Esophagus muscularis mucosa (tissue), 4 donors: Measurements from ENCODE around the gene SIRT5. TPM values are rescaled to one million over a fixed set of nuclear protein-coding genes. Genes with fewer than 3 reads are reported as not detected.

ENCODE experiments used
- DNase-seq: peaks from one replicate; pipeline ENCODE4 v3.0.0-alpha.2; 2017; ENCODE audit errors: extremely low spot score
- H3K27ac ChIP-seq, 4 donors: fragments of 200-600 bp; sonication (generic); replicated peaks in 1 of 4; 1 replicate in 3 of 4; 2 replicates in 1 of 4; pipeline ENCODE4 v1.5.1; 2016 to 2019; ENCODE audit warnings: mild to moderate bottlenecking in 1 of 4
- H3K27me3 ChIP-seq, 4 donors: fragments of 200-600 bp; sonication (generic); one replicate each; pipeline versions ENCODE4 v1.5.1 to v1.6.0; 2016 to 2019
- H3K36me3 ChIP-seq, 4 donors: fragments of 200-600 bp; sonication (generic); one replicate each; pipeline ENCODE4 v1.5.1; 2016 to 2019
- H3K4me1 ChIP-seq, 4 donors: fragments of 200-600 bp; sonication (generic); one replicate each; pipeline ENCODE4 v1.5.1; 2016 to 2019
- H3K4me3 ChIP-seq, 4 donors: fragments of 200-600 bp; sonication (generic); 1 replicate in 2 of 4; 2 replicates in 2 of 4; pipeline ENCODE4 v1.5.1; 2016 to 2019; ENCODE audit warnings: mild to moderate bottlenecking in 4 of 4, moderate library complexity in 1 of 4
- H3K9me3 ChIP-seq, 4 donors: fragments of 200-600 bp; sonication (generic); 1 replicate in 3 of 4; 2 replicates in 1 of 4; pipeline ENCODE4 v1.5.1; 2016 to 2019
- EP300 ChIP-seq: sonication (generic); formaldehyde crosslinking; IDR thresholded peaks from one replicate; pipeline ENCODE4 v1.6.1; 2017; ENCODE audit warnings: antibody characterized with exemption
- POLR2A ChIP-seq: fragments of 450-650 bp; IDR thresholded peaks from one replicate; pipeline ENCODE4 v1.6.1; 2017; ENCODE audit warnings: antibody characterized with exemption, moderate library complexity, mild to moderate bottlenecking, low read depth
- POLR2AphosphoS5 ChIP-seq, 2 donors: sonication (generic); formaldehyde crosslinking; IDR thresholded peaks; one replicate each; pipeline ENCODE4 v1.6.1; 2017; ENCODE audit warnings: antibody characterized with exemption in 2 of 2
- WGBS: methylation state at CpG from one replicate; pipeline ENCODE4 v1.1.5; 2018; 5-methylcytosine and 5-hydroxymethylcytosine counted together
- intact Hi-C: fragments of 100-400 bp; cut with DNase I; formaldehyde crosslinking; loops from one replicate; pipeline ENCODE4 v1.15.1; 2023
- total RNA-seq, 4 donors: library from RNA; depleted of rRNA; stranded (reverse); fragments of >200 nt; gene quantifications; one replicate each; pipeline versions ENCODE4 v1.1.0 to v1.2.1, GENCODE V29; 2016
- TF ChIP-seq, protein P1 (sequence below), 3 experiments: fragments of 200-600 bp in 2 of 3; fragments of 450-650 bp in 1 of 3; sonication (generic) in 2 of 3; IDR thresholded peaks; one replicate each; pipeline ENCODE4 v1.5.1; 2017 to 2019; ENCODE audit warnings: antibody characterized with exemption in 3 of 3, mild to moderate bottlenecking in 2 of 3, moderate library complexity in 1 of 3

The SIRT5 gene
- total RNA-seq, 4 donors from 2014 or later = 7.8 to 14.5 (median 12.6) TPM

DNA sequence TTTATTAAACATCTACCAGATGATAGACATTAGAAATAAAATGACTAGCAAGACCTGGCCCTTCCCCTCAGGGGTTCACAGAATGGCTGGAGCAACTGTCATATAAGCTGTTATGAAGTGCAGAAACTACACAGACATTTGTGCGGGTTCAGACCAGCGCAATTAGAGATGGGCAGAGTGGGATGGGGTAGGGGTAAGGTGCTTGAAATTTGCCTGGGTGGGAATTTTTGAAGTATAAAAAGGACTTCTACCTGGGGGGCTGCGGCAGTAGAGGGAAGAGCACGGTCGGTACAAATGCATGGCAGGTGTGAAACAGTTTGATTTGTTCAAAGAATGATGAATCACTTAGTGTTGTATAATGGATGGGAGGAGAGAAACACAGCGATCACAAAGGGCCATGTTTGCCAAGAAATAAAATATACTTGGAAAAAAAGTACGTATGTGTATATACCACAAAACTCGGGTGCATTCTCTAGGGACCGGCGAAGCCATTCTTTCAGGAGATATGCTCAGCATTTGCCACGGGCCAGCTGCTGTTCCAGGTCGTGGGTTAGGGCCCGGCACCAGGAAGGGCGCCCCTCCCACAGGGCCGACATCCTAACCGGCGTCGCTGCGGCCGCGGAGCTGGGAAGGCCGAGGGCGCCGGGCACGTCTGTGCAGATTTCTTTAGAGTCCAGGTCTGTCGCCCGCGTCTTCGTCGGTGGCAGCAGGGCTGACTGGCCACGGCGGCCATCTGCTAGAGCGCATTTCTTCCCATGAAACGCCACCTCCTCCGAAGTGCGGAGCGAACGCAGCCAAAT lies 39.9 kb downstream of the SIRT5 start:
- Histone ChIP-seq H3K36me3 (peaks cover 18 to 35% (median 26%) of the 10 kb centered on the region in 4 donors), H3K4me3 (peak overlapping the region; percentile 73 to 94 (median 85)), H3K9me3 (no peaks in the 10 kb centered on the region), H3K27ac (peak overlapping the region; percentile 84 to 93 (median 90)), H3K4me1 (peaks cover 17 to 27% (median 25%) of the 10 kb centered on the region in 4 donors), H3K27me3 (no peaks in the 10 kb centered on the region)
- no peak for TF ChIP-seq POLR2AphosphoS5 (IDR thresholded peaks at IDR 0.05)
- TF ChIP-seq, protein P1, sequence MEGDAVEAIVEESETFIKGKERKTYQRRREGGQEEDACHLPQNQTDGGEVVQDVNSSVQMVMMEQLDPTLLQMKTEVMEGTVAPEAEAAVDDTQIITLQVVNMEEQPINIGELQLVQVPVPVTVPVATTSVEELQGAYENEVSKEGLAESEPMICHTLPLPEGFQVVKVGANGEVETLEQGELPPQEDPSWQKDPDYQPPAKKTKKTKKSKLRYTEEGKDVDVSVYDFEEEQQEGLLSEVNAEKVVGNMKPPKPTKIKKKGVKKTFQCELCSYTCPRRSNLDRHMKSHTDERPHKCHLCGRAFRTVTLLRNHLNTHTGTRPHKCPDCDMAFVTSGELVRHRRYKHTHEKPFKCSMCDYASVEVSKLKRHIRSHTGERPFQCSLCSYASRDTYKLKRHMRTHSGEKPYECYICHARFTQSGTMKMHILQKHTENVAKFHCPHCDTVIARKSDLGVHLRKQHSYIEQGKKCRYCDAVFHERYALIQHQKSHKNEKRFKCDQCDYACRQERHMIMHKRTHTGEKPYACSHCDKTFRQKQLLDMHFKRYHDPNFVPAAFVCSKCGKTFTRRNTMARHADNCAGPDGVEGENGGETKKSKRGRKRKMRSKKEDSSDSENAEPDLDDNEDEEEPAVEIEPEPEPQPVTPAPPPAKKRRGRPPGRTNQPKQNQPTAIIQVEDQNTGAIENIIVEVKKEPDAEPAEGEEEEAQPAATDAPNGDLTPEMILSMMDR (IDR thresholded peaks at IDR 0.05) = no peak
- TF ChIP-seq POLR2A = no peak
- no peak for TF ChIP-seq EP300
- DNase-seq = no peak
- WGBS = 6% methylated on average over 31 of the region's 38 CpGs
- intact Hi-C loops = loop anchor here (2.0 to 5.0 kb wide), 2 partner anchors 37 to 96 kb away; partner anchors contain the start of gene RANBP9

DNA sequence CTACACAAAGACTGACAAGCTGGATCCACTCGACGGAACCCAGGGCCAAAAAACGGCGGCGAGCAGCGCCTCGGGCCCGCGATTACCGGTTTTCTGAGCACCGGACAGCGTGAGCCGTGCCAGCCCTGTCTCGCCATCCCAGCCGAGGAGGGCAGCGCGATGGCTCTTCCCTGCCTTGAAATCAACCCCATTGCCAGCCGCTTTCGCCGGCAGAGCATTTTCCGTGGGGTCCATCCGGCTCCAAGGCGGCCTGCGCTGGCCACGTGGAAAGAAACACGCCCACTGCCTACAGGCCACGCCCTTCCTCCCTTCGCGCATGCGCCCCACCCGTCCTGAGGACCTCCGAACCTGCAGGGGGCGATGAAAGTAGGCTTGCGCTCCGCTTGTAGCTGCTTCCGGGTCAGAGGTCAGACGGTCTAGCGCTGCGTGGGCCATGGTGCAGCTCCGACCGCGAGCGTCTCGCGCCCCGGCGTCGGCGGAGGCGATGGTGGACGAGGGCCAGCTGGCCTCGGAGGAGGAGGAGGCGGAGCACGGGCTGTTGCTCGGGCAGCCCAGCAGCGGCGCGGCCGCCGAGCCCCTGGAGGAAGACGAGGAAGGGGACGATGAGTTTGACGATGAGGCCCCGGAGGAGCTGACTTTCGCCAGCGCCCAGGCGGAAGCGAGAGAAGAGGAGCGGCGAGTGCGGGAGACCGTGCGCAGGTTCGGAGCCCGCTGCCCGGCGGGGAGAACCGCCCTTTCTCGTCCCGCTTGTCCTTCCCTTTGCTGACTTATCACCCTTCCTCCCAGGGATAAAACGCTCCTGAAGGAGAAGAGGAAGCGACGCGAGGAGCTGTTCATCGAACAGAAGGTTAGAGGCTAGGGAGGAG lies 40.8 kb downstream of the SIRT5 start, which contains the start of gene NOL7:
Gene NOL7, plus strand, starts transcription at position 410 of the 866 bp plus-strand sequence. Its CDS starts 24 bp downstream, at position 434.
- WGBS = under 1% methylated on average over 30 of the region's 85 CpGs
- Histone ChIP-seq H3K36me3 (peaks cover 24 to 41% (median 34%) of the 10 kb centered on the region in 4 donors), H3K27me3 (no peaks in the 10 kb centered on the region), H3K9me3 (no peaks in the 10 kb centered on the region), H3K27ac (peak within 1 kb of the TSS; percentile 84 to 93 (median 90)), H3K4me3 (peak within 1 kb of the TSS; percentile 73 to 94 (median 85)), H3K4me1 (peaks cover 17 to 27% (median 25%) of the 10 kb centered on the region in 4 donors)
- TF ChIP-seq POLR2AphosphoS5 (IDR thresholded peaks at IDR 0.05) (peak; percentile 98 to 99), POLR2A (peak; percentile 37), EP300 (no peak)
- TF ChIP-seq, protein P1 (IDR thresholded peaks at IDR 0.05) = peak; percentile 91 to 92 (median 92)
- peak; percentile 99 for DNase-seq
- intact Hi-C loops = loop anchor here (1.0 to 5.0 kb wide), 3 partner anchors 38 to 152 kb away; partner anchors contain the start of gene RANBP9

DNA sequence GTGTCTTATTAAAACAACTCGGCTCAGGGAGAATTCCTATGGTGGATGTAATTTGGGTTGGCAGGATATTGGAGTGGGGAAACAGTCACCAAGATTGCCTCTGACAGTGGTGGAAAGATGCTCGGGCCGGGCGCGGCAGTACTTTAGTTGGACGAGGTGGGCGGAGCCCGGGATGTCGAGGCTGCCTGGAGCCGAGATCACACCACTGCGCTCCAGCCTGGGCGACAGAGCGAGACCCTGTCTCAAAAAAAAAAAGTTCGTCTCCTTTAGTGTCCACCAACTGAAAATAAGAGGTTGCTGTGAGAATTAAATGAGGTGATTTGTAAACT lies 41.4 kb downstream of the SIRT5 start:
- intact Hi-C loops = loop anchor here (1.0 to 2.0 kb wide), 2 partner anchors 95 to 152 kb away; partner anchors contain the start of gene RANBP9
- Histone ChIP-seq H3K9me3 (no peaks in the 10 kb centered on the region), H3K36me3 (peaks cover 28 to 45% (median 40%) of the 10 kb centered on the region in 4 donors), H3K4me3 (peak overlapping the region; percentile 73 to 94 (median 85)), H3K27ac (peak overlapping the region; percentile 84 to 93 (median 90)), H3K27me3 (no peaks in the 10 kb centered on the region), H3K4me1 (peaks cover 17 to 27% (median 25%) of the 10 kb centered on the region in 4 donors)
- 1% methylated on average over 14 of the region's 14 CpGs for WGBS
- TF ChIP-seq POLR2AphosphoS5 (IDR thresholded peaks at IDR 0.05) = no peak
- TF ChIP-seq POLR2A = no peak
- no peak for TF ChIP-seq EP300
- TF ChIP-seq, protein P1 (IDR thresholded peaks at IDR 0.05) = no peak
- DNase-seq = no peak

DNA sequence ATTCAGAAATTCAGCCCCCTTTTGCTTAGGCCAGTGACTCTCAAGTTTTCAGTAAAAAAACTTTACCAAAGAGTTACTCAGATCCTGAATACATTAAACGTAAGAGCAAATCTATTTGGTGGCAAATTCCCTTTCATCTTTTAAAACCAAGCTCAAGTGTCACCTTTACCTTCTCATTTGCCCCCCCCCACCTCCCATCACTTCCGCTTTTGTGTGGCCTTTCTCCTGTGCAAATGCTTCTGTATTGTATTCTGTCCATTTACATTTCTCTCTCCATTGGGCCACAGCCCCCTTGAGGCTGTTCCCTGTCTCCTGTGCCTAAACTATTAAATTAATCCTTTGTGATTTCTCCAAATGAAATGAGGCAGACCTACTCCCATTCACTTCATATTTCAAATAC lies 42.7 kb downstream of the SIRT5 start:
- TF ChIP-seq, protein P1 (IDR thresholded peaks at IDR 0.05) = no peak
- TF ChIP-seq POLR2A (no peak), EP300 (no peak), POLR2AphosphoS5 (IDR thresholded peaks at IDR 0.05) (no peak)
- no peak overlapping the region for H3K4me3 ChIP-seq
- H3K27ac ChIP-seq = no peak overlapping the region
- intact Hi-C loops = no loop called here
- H3K9me3 ChIP-seq = no peaks in the 10 kb centered on the region
- H3K4me1 ChIP-seq = peaks cover 17 to 27% (median 25%) of the 10 kb centered on the region in 4 donors
- peaks cover 39 to 58% (median 51%) of the 10 kb centered on the region in 4 donors for H3K36me3 ChIP-seq
- H3K27me3 ChIP-seq = no peaks in the 10 kb centered on the region
- WGBS = 81% methylated on average over 2 of the region's 2 CpGs
- DNase-seq = no peak
